Inferior parietal cortex (tissue), 1 donor: Measurements from ENCODE around the gene PLCH1.

Source experiments
- DNase-seq: peaks from one replicate; pipeline ENCODE4 v3.0.0-alpha.2; 2016; ENCODE audit errors: extremely low spot score

PLCH1 gene

GRCh38 chr3:155334914-155335723 lies 409.8 kb downstream of the PLCH1 start:
- DNase-seq, result no peak

GRCh38 chr3:155334215-155334913 lies 410.5 kb downstream of the PLCH1 start:
- no peak for DNase-seq

GRCh38 chr3:155332716-155333115 lies 412.2 kb downstream of the PLCH1 start:
- no peak for DNase-seq

GRCh38 chr3:155331078-155331477 lies 413.8 kb downstream of the PLCH1 start:
- no peak for DNase-seq

GRCh38 chr3:155330370-155330769 lies 414.5 kb downstream of the PLCH1 start:
- DNase-seq, result no peak

DNA sequence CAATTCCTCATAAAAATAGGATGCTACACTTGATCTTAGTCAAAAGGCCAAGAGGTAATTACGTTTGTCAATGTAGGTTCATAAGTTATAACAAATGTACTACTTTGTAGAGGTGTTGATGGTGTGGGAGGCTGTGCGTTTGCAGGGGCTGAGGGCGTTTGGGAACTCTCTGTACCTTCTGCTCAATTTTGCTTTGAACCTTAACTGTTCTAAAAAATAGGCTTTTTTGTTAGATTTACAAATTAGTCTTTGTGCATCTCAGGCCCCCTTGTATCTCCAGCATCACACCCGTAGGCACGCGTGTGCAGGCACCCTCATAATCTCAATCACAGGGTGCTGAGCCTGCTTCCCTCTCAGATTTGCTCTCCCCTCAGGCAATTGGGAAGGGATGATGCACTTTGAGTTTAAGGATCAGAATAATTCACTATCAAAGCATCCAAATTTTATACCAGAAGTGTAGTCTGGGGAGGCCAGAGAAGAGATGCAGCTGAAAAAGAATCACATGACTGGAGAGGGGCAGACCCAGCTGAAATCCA lies 415.3 kb downstream of the PLCH1 start:
- no peak for DNase-seq

DNA sequence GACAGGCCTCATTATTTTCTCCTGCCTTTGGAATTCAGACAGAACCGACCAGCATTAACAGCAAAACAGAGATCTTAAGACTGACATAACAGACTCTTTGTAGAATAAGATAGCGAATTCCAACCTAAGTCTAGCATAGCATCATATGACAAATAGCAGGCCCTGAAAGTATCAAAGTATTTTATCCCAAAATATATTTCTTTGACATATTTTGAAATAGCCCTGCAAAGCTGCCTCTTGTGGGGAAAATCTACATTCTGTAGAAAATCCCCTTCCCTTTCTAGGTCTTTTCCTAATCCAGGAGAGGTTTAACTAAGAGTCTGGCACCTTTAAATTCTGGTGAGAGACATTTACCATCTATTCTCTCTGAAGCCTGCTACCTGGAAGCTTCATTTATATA lies 417.0 kb downstream of the PLCH1 start:
- DNase-seq, result no peak

- no peak for DNase-seq
Measured at GRCh38 chr3:155327430-155327829, 417.4 kb downstream of the PLCH1 start.

DNA sequence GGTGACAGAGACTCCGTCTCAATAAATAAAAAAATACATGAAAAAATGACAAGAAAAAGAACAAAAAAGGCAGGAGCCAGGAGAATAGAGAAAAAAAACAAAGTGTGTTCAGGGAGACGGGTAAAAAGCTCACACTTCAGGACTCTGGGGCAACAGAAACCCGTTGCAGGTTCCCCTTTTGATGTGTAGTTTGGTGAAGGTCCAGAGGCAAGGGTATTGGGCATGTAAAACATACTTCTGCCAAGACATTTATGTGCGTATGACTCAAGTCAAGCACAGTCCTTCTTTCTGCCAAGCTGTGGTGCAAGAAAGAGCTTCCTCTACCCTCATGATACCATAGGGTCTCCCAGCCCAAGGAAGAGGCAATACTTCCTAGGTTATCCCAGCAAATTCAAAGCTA lies 418.0 kb downstream of the PLCH1 start:
- DNase-seq, result no peak

- DNase-seq, result no peak
Measured at GRCh38 chr3:155326244-155326643, 418.6 kb downstream of the PLCH1 start.
